Measurements from ENCODE around the gene ATP10A.
"Not testable (repeated sequence)": the region's sequence is repeated elsewhere in the genome, so short reads cannot be mapped to it uniquely, and the experiment has no call there.

Gene ATP10A

GRCh38 chr15:25649390-25649789 lies 213.7 kb downstream of the ATP10A start:
- ATAC-seq (no peak), DNase-seq (no peak)

GRCh38 chr15:25643120-25643519 lies 220.0 kb downstream of the ATP10A start:
- DNase-seq = no peak

GRCh38 chr15:25641762-25642161 lies 221.4 kb downstream of the ATP10A start:
- ATAC-seq = no peak
- no peak for DNase-seq

More at GRCh38 chr15:25643120-25643519, 220.0 kb downstream of the ATP10A start:
- ATAC-seq = no peak

GRCh38 chr15:25641361-25641760 lies 221.8 kb downstream of the ATP10A start:
- no peak for ATAC-seq
- DNase-seq = no peak

GRCh38 chr15:25640959-25641358 lies 222.2 kb downstream of the ATP10A start:
- not testable (repeated sequence) for DNase-seq, ATAC-seq

- DNase-seq (no peak), ATAC-seq (no peak)
Observed at GRCh38 chr15:25640381-25640780, 222.7 kb downstream of the ATP10A start.

GRCh38 chr15:25636486-25636885 lies 226.6 kb downstream of the ATP10A start:
- ATAC-seq = not testable (repeated sequence)

GRCh38 chr15:25635191-25635590 lies 227.9 kb downstream of the ATP10A start:
- DNase-seq (no peak), ATAC-seq (no peak)

More at GRCh38 chr15:25636486-25636885, 226.6 kb downstream of the ATP10A start:
- DNase-seq = not testable (repeated sequence)

GRCh38 chr15:25633862-25634261 lies 229.3 kb downstream of the ATP10A start:
- no peak for ATAC-seq
- DNase-seq = no peak

- DNase-seq (no peak), ATAC-seq (no peak)
Observed at GRCh38 chr15:25631971-25632370, 231.2 kb downstream of the ATP10A start.
